HEK293T (cell line): Measurements from ENCODE around the gene CYP4F22.

ENCODE experiments used
- CTCF ChIA-PET: fragments of 350-600 bp; formaldehyde crosslinking; extraction: SDS; loops from one replicate; lab custom pipeline; 2021; ENCODE audit warnings: antibody characterized with exemption, inconsistent platforms; lab: Yijun Ruan, JAX
- POLR2A ChIA-PET: fragments of 350-600 bp; formaldehyde crosslinking; extraction: SDS; loops from one replicate; lab custom pipeline; 2020; ENCODE audit warnings: antibody characterized with exemption, inconsistent platforms; lab: Yijun Ruan, JAX
- DNase-seq: peaks from one replicate; pipeline ENCODE4 v3.0.0; 2012; ENCODE audit warnings: mixed read lengths; ENCODE audit errors: extremely low spot score
- ARNT ChIP-seq: fragments of 450-650 bp; IDR thresholded peaks from 2 replicates; pipeline ENCODE4 v1.6.1; 2017; ENCODE audit warnings: mild to moderate bottlenecking
- BHLHE40 ChIP-seq: fragments of 450-650 bp; IDR thresholded peaks from 2 replicates; pipeline ENCODE4 v1.6.1; 2016; ENCODE audit warnings: mild to moderate bottlenecking, moderate library complexity, borderline replicate concordance
- CTBP1 ChIP-seq: fragments of 450-650 bp; IDR thresholded peaks from 2 replicates; pipeline ENCODE4 v1.6.1; 2016; ENCODE audit warnings: borderline replicate concordance
- ELF4 ChIP-seq: fragments of 450-650 bp; IDR thresholded peaks from 2 replicates; pipeline ENCODE4 v1.6.1; 2017; ENCODE audit warnings: antibody characterized with exemption
- FOXA1 ChIP-seq: fragments of 450-650 bp; IDR thresholded peaks from 2 replicates; pipeline ENCODE4 v1.6.1; 2016; ENCODE audit warnings: mild to moderate bottlenecking
- FOXK2 ChIP-seq: fragments of 450-650 bp; IDR thresholded peaks from 2 replicates; pipeline ENCODE4 v1.6.1; 2016; ENCODE audit warnings: mild to moderate bottlenecking
- FOXM1 ChIP-seq: fragments of 450-650 bp; IDR thresholded peaks from 2 replicates; pipeline ENCODE4 v1.6.1; 2017; ENCODE audit warnings: mild to moderate bottlenecking, borderline replicate concordance
- HDGF ChIP-seq: fragments of 450-650 bp; IDR thresholded peaks from 2 replicates; pipeline ENCODE4 v1.6.1; 2017; ENCODE audit warnings: antibody characterized with exemption, borderline replicate concordance
- L3MBTL2 ChIP-seq: fragments of 450-650 bp; conservative IDR thresholded peaks from 2 replicates; pipeline ENCODE4 v1.6.1; 2016; ENCODE audit warnings: mild to moderate bottlenecking
- LEF1 ChIP-seq: fragments of 450-650 bp; IDR thresholded peaks from 2 replicates; pipeline ENCODE4 v1.6.1; 2017; ENCODE audit warnings: mild to moderate bottlenecking, borderline replicate concordance
- NFRKB ChIP-seq: fragments of 450-650 bp; IDR thresholded peaks from 2 replicates; pipeline ENCODE4 v1.6.1; 2016; ENCODE audit warnings: mild to moderate bottlenecking, moderate library complexity
- SP1 ChIP-seq: fragments of 450-650 bp; IDR thresholded peaks from 2 replicates; pipeline ENCODE4 v1.6.1; 2017
- SUZ12 ChIP-seq: fragments of 450-650 bp; IDR thresholded peaks from 2 replicates; pipeline ENCODE4 v1.6.1; 2016; ENCODE audit warnings: mild to moderate bottlenecking
- TARDBP ChIP-seq: fragments of 450-650 bp; IDR thresholded peaks from 2 replicates; pipeline ENCODE4 v1.6.1; 2016
- ZNF384 ChIP-seq: fragments of 450-650 bp; IDR thresholded peaks from 2 replicates; pipeline ENCODE4 v1.6.1; 2016
- TF ChIP-seq, protein P1 (sequence below): fragments of 450-650 bp; IDR thresholded peaks from 2 replicates; pipeline ENCODE4 v1.6.1; 2016

The CYP4F22 gene

DNA sequence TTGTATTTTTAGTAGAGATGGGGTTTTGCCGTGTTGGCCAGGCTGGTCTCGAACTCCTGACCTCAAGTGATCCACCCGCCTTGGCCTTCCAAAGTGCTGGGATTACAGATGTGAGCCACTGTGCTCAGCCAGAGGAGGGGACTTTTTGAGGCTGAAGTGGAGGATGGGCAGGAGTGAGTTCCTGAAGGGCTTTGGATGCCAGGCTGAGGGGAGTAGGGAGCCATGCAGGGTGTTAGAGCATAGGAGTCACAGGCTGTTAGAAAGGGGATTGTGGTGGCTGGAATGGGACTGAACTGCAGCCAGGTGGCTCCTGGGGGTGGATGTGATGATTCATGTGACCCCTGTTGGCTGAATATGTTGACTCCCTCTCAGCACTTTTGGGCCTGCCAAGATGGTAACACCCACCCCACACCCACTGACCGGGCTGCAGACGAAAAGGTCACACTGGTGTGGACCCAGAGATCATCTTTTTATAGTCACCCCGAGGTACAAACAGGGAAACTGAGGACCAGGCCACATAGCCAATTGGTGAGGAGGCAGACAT, 11.2 kb downstream of the CYP4F22 start:
- no peak for DNase-seq
- ChIA-PET POLR2A (no interaction called here), CTCF (no interaction called here)
- TF ChIP-seq ZNF384 (no peak), L3MBTL2 (no peak), FOXK2 (no peak), SP1 (no peak), FOXA1 (no peak), HDGF (no peak), FOXM1 (no peak), LEF1 (no peak), NFRKB (no peak), SUZ12 (no peak), ARNT (no peak), TARDBP (no peak), ELF4 (no peak), CTBP1 (no peak), BHLHE40 (no peak)
- TF ChIP-seq, protein P1, sequence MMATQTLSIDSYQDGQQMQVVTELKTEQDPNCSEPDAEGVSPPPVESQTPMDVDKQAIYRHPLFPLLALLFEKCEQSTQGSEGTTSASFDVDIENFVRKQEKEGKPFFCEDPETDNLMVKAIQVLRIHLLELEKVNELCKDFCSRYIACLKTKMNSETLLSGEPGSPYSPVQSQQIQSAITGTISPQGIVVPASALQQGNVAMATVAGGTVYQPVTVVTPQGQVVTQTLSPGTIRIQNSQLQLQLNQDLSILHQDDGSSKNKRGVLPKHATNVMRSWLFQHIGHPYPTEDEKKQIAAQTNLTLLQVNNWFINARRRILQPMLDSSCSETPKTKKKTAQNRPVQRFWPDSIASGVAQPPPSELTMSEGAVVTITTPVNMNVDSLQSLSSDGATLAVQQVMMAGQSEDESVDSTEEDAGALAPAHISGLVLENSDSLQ = no peak

DNA sequence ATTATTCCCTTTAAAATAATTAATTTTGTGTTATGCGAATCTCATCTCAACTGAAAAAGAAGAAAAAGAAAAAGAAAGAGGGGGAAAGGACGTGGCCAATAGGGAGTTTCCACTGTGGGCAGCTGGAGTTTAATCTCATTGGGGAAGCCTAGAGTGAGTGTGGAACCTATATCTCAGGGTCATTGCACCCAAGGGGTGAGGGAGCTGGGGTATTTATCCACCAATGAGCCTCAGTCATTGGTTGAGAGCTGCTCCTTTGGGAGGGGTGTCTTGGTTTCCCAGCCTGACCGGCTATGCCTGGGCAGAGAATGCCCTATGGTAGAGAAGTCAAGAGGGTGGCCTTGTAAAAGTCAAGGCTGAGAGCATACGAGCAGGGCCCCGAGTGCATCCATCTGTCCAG, 16.5 kb downstream of the CYP4F22 start:
- CTCF ChIA-PET = no interaction called here

DNA sequence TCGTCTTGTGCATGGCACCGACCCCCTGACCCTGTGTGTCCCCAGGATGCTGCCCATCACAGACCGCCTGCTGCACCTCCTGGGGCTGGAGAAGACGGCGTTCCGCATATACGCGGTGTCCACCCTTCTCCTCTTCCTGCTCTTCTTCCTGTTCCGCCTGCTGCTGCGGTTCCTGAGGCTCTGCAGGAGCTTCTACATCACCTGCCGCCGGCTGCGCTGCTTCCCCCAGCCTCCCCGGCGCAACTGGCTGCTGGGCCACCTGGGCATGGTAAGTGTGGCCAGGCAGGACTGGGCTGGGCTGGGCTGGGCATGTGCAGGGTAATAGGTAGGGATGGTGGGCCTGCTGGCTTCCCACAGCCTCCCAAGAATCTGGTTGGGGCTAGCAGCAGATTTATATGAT, 17.0 kb downstream of the CYP4F22 start:
- TF ChIP-seq NFRKB (no peak), FOXA1 (no peak), ELF4 (no peak)
- ChIA-PET CTCF (no interaction called here), POLR2A (interaction anchor here (1.4 kb wide), 1 partner anchor 11 kb away, joined by 3 read pairs; no protein-coding TSS in a partner anchor)
- DNase-seq = no peak

More for the DNA sequence above, 16.5 kb downstream of the CYP4F22 start:
- DNase-seq = no peak
- POLR2A ChIA-PET = interaction anchor here (1.4 kb wide), 1 partner anchor 12 kb away, joined by 3 read pairs; no protein-coding TSS in a partner anchor
- TF ChIP-seq NFRKB = no peak
- no peak for TF ChIP-seq BHLHE40
- TF ChIP-seq ARNT = no peak
- TF ChIP-seq FOXK2 = no peak
- TF ChIP-seq ZNF384 = no peak
- no peak for TF ChIP-seq TARDBP
- TF ChIP-seq, protein P1 = no peak
- TF ChIP-seq LEF1 = no peak
- TF ChIP-seq SUZ12 = no peak
- TF ChIP-seq FOXA1 = no peak
- TF ChIP-seq CTBP1 = no peak

DNA sequence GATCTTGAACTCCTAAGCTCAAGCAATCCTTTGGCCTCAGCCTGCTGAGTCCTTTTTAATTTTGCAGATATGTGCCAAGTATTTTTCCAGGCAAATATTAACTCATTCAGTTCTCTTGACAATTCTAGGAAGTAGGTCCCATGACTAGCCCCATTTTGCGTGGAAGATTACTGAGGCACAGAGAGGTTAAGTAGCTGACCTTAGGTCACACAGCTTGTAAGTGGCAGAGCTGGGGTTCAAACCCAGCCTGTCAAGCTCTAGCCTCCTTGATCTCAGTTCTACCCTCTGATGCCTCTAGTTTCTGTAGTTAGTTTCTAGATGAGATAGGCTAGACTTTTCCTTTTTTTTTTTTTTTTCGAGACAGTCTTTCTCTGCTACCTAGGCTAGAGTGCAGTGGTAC, 18.1 kb downstream of the CYP4F22 start:
- no peak for TF ChIP-seq NFRKB
- no peak for TF ChIP-seq SP1
- ChIA-PET CTCF (no interaction called here), POLR2A (no interaction called here)
- no peak for DNase-seq

DNA sequence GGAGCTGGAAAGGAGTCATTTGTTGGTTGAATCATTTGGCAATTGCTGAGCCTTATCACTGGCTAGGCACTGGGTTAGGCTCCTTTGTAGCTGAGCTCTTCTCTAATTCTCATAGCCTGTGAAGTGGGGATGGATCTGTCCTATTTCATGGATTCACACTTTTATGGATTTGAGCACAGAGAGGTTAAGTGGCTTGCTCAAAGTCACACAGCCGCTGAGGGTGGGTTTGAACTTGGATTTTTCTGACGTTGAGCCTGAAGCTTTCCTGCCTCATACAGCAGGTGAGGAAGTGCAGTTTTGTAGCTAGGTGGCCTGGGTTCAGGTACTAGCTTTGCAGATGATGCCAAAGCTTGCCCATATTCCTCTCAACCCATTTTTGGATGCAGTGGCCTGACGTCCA, 19.4 kb downstream of the CYP4F22 start:
- TF ChIP-seq SP1 (no peak), FOXA1 (no peak), SUZ12 (no peak), NFRKB (no peak), ZNF384 (no peak), TARDBP (no peak), FOXK2 (no peak), BHLHE40 (no peak), HDGF (no peak), ARNT (no peak), L3MBTL2 (no peak), LEF1 (no peak), FOXM1 (no peak), ELF4 (no peak)
- TF ChIP-seq, protein P1 = no peak
- DNase-seq = no peak
- ChIA-PET CTCF (no interaction called here), POLR2A (no interaction called here)

DNA sequence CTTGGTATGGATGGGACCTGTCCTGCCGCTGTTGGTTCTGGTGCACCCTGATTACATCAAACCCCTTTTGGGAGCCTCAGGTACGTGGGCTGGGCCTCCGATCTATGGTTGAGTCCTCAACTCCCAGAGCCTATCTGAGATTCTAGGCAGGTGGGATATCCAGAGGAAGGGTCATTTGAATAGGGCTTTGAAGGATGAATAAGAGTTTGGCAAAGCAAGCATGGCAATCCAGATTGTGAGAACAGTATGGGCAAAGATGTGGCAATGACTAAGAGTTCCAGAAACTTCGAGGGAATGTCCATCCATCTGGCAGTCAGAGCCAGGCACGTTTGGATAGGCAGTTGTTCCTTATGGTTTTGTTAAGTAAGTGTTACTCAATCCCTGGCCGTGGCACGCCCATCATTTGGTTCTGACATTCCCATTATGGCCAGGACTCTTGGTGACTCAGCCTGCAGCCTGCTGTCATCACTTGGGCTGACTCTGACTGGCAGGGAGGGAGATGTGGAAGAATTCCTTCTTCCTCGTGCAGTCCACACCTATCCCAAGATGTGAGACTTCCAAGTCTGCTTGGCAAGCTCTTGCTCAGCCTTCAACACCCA, 21.5 kb downstream of the CYP4F22 start:
- ChIA-PET CTCF (no interaction called here), POLR2A (no interaction called here)
- TF ChIP-seq SP1 (no peak), NFRKB (no peak), BHLHE40 (no peak), TARDBP (no peak), ARNT (no peak), SUZ12 (no peak), ZNF384 (no peak), CTBP1 (no peak), ELF4 (no peak), HDGF (no peak), FOXK2 (no peak), FOXA1 (no peak)
- TF ChIP-seq, protein P1 = no peak
- no peak for DNase-seq
